ENCODE measurements around the gene ZNF48. TPM values are rescaled to one million over a fixed set of nuclear protein-coding genes. Genes with fewer than 3 reads are reported as not detected.

ZNF48 gene
- total RNA-seq (10 to 100 TPM in 1 of 9 donors, 1 to 10 TPM in 8; 4.1 to 10.3 (median 5.9) TPM), polyA plus RNA-seq (10 to 100 TPM in 1 of 2 donors, 1 to 10 TPM in 1; 3.1 to 11.0 TPM)
- long read RNA-seq, donor 1, partial matches to known transcripts, result 0 of 2 reads
- long read RNA-seq, donor 1, other reads (novel, unspliced or antisense), result 1 of 2 reads
- long read RNA-seq, donor 2, transcript ZNF48-201 (2 exons, 3,234 nt), result major isoform, 6 of 10 reads
- long read RNA-seq, donor 2, partial matches to known transcripts, result 0 of 10 reads
- long read RNA-seq, donor 2, other reads (novel, unspliced or antisense), result 4 of 10 reads
- long read RNA-seq, donor 3, partial matches to known transcripts, result 4 of 7 reads
- long read RNA-seq, donor 3, other reads (novel, unspliced or antisense), result 0 of 7 reads

DNA sequence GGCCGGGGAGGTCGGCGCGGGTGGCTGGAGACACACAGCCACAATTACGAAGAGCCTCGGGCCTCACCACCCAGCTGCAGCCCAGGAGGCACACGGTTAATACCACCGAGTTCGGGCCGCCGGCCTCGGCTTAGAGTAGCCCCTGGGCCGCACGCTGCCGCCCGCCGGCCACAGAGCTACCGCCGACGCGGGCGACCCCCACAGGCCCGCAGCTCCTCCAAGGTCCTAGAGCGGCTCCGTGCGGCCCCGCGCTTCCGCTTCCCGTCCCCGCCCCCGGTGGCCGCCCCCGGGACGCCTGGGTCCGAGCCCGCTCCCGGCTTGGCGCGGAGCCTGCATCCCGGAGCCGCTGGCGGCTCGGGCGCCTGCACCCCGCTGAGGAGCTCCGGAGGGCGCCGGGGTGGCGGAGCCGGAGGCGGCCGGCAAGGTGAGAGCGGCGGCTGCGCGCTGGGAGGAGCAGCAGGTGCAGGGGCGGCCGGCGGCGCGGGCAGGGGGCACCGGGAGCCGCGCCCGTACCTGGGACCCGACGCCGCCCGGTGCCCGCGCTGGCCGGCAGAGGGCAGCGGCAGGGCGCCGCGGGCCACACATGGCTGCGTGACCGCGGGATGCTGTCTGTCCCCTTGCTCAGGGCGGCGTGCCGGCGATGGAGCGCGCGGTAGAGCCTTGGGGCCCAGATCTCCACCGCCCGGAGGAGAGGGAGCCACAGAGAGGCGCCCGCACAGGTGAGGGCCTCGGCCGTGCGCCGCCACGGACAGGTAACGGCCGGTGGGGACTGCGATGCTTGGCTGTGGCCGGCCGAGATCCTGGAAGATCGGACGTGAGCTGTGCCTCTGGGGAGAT, at the start of gene ZNF48:
TSS of gene ZNF48 (plus strand) at position 266 of the 837 bp plus-strand sequence. CDS start at position 641, 375 bp downstream.
- peak within 1 kb of the TSS; percentile 67 to 91 (median 84) for H3K27ac ChIP-seq
- intact Hi-C loops (cut with DNase I), result loop anchor here in 4 of 10 donors (1.0 to 5.0 kb wide), 3 partner anchors 17 to 38 kb away; partner anchors contain the start of gene CD2BP2 (in 1 of the 4)
- ATAC-seq (peak; percentile 93 to 98 (median 98)), DNase-seq (peak; percentile 89 to 94 (median 92))
- H3K9me3 ChIP-seq, result no peaks in the 10 kb centered on the region
- WGBS, 4 donors, result 0 to 1% (median 0%) methylated on average over 33 to 103 of the region's 103 CpGs
- peaks cover 0 to 19% (median 6%) of the 10 kb centered on the region in 9 donors for H3K36me3 ChIP-seq
- TF ChIP-seq POLR2A (IDR thresholded peaks at IDR 0.05), result peak in 1 of 2 donors; percentile 47
- TF ChIP-seq, protein P1, sequence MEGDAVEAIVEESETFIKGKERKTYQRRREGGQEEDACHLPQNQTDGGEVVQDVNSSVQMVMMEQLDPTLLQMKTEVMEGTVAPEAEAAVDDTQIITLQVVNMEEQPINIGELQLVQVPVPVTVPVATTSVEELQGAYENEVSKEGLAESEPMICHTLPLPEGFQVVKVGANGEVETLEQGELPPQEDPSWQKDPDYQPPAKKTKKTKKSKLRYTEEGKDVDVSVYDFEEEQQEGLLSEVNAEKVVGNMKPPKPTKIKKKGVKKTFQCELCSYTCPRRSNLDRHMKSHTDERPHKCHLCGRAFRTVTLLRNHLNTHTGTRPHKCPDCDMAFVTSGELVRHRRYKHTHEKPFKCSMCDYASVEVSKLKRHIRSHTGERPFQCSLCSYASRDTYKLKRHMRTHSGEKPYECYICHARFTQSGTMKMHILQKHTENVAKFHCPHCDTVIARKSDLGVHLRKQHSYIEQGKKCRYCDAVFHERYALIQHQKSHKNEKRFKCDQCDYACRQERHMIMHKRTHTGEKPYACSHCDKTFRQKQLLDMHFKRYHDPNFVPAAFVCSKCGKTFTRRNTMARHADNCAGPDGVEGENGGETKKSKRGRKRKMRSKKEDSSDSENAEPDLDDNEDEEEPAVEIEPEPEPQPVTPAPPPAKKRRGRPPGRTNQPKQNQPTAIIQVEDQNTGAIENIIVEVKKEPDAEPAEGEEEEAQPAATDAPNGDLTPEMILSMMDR (IDR thresholded peaks at IDR 0.05), result peak in 8 of 12 donors; percentile 20 to 56 (median 41)
- H3K4me3 ChIP-seq, result peak within 1 kb of the TSS; percentile 58 to 99 (median 85)
- no peaks in the 10 kb centered on the region for H3K27me3 ChIP-seq
- H3K4me1 ChIP-seq, result peaks cover 5 to 36% (median 21%) of the 10 kb centered on the region in 12 donors

DNA sequence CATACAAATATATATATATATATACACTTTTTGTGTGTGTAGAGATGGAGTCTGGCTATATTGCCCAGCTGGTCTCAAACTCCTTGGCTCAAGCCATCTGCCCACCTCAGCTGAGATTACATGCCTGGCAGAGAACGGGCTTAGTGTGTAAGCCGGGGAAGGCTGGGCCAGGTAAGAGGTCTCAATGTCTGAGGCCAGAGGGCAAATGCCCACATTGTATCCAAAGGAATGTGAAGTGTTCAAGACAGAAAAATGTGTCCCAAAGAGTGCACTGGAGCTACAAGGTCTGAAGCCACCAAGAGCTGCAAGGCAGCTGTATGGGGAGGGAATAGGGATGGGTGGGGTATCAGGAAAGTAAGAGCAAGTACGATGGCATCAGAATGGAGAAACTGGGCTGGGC, 48.9 kb upstream of the ZNF48 start:
- Histone ChIP-seq H3K9me3 (no peaks in the 10 kb centered on the region), H3K4me3 (no peak overlapping the region), H3K4me1 (peaks cover 0 to under 1% (median 0%) of the 10 kb centered on the region in 12 donors), H3K36me3 (peaks cover 0 to 22% (median 16%) of the 10 kb centered on the region in 9 donors), H3K27ac (no peak overlapping the region), H3K27me3 (no peaks in the 10 kb centered on the region)
- intact Hi-C loops (cut with DNase I), result no loop called here
- ATAC-seq (no peak), DNase-seq (no peak)
- TF ChIP-seq POLR2A (IDR thresholded peaks at IDR 0.05), result no peak
- TF ChIP-seq, protein P1 (IDR thresholded peaks at IDR 0.05), result no peak
- 95 to 98% (median 95%) methylated on average over 3 of the region's 3 CpGs for WGBS, 4 donors

DNA sequence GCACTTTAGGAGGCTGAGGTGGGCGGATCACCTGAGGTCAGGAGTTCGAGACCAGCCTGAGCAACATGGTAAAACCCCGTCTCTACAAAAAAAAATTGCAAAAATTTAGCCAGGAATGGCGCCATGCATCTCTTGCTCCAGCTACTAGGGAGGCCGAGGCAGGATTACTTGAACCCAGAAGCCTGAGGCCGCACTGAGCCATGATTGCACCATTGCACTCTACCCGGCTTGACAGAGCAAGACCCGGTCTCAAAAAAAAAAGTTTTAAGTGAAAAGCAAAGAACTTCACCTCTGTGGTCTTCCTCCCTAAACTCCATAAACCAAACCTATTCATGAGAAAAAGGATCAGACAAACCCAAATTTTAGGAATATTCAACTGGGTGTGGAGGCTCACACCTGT, 47.1 kb upstream of the ZNF48 start:
- 95 to 99% (median 96%) methylated on average over 7 to 8 of the region's 8 CpGs for WGBS, 4 donors
- H3K4me1 ChIP-seq, result peaks cover 7 to 18% (median 14%) of the 10 kb centered on the region in 12 donors
- H3K27me3 ChIP-seq, result no peaks in the 10 kb centered on the region
- no peak for TF ChIP-seq POLR2A (IDR thresholded peaks at IDR 0.05)
- TF ChIP-seq, protein P1 (IDR thresholded peaks at IDR 0.05), result no peak
- no peak overlapping the region for H3K4me3 ChIP-seq
- no peak overlapping the region for H3K27ac ChIP-seq
- intact Hi-C loops (cut with DNase I), result no loop called here
- H3K36me3 ChIP-seq, result peaks cover 0 to 38% (median 32%) of the 10 kb centered on the region in 9 donors
- no peak for ATAC-seq
- no peaks in the 10 kb centered on the region for H3K9me3 ChIP-seq
- DNase-seq, result no peak

DNA sequence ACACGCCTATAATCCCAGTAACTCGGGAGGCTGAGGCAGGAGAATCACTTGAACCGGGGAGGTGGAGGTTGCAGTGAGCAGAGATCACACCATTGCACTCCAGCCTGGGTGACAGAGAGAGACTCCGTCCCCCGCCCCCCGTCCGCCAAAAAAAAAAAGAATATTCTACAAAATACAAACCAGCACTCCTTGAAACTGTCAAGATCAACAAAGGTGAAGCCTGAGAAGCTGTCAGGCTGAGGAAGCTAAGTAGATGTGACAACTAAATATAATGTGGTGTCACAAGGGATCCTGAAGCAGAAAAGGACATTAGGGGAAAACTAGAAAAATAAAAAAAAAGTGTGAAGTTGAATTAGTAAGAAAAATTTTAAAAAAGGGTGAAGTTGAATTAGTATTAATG, 46.3 kb upstream of the ZNF48 start:
- intact Hi-C loops (cut with DNase I), result no loop called here
- WGBS, 4 donors, result 89 to 93% (median 92%) methylated on average over 7 of the region's 7 CpGs

More for the DNA sequence above, 46.3 kb upstream of the ZNF48 start:
- no peaks in the 10 kb centered on the region for H3K9me3 ChIP-seq
- H3K36me3 ChIP-seq, result peaks cover 0 to 46% (median 40%) of the 10 kb centered on the region in 9 donors
- no peaks in the 10 kb centered on the region for H3K27me3 ChIP-seq
- no peak overlapping the region for H3K27ac ChIP-seq
- H3K4me3 ChIP-seq, result no peak overlapping the region
- peaks cover 7 to 26% (median 21%) of the 10 kb centered on the region in 12 donors for H3K4me1 ChIP-seq
- no peak for DNase-seq
- no peak for TF ChIP-seq POLR2A (IDR thresholded peaks at IDR 0.05)
- TF ChIP-seq, protein P1 (IDR thresholded peaks at IDR 0.05), result no peak
- no peak for ATAC-seq

Measured in heart left ventricle (tissue), 16 donors.